Measurements from ENCODE around the gene PRR19.
A peak's percentile ranks its signal among the peaks of the same experiment; 100 is the strongest.

The PRR19 gene

GRCh38 chr19:42276821-42277220, 25.1 kb upstream of the PRR19 start:
- peaks cover 8% of the 10 kb centered on the region for H3K36me3 Mint-ChIP-seq (ENCODE audit: low read depth)
- H3K4me1 Mint-ChIP-seq = peaks cover 49% of the 10 kb centered on the region
- H3K27me3 Mint-ChIP-seq = no peaks in the 10 kb centered on the region
- peak; percentile 19 for DNase-seq
- no peaks in the 10 kb centered on the region for H3K9me3 Mint-ChIP-seq
- peak; percentile 31 for ATAC-seq
- H3K27ac Mint-ChIP-seq = no peak overlapping the region
- H3K4me3 Mint-ChIP-seq = no peak overlapping the region

GRCh38 chr19:42277821-42278451, 24.0 kb upstream of the PRR19 start:
- DNase-seq (no peak), ATAC-seq (no peak)
- Mint-ChIP-seq H3K36me3 (ENCODE audit: low read depth) (peaks cover 8% of the 10 kb centered on the region), H3K9me3 (no peaks in the 10 kb centered on the region), H3K4me3 (no peak overlapping the region), H3K27ac (no peak overlapping the region), H3K4me1 (peaks cover 49% of the 10 kb centered on the region), H3K27me3 (no peaks in the 10 kb centered on the region)

- ATAC-seq (no peak), DNase-seq (no peak)
- H3K4me3 Mint-ChIP-seq = peak overlapping the region; percentile 91
- H3K9me3 Mint-ChIP-seq = no peaks in the 10 kb centered on the region
- H3K27ac Mint-ChIP-seq = peak overlapping the region; percentile 97
- peaks cover 49% of the 10 kb centered on the region for H3K4me1 Mint-ChIP-seq
- no peaks in the 10 kb centered on the region for H3K27me3 Mint-ChIP-seq
- peaks cover 8% of the 10 kb centered on the region for H3K36me3 Mint-ChIP-seq (ENCODE audit: low read depth)
Observed at GRCh38 chr19:42278452-42279154, 23.3 kb upstream of the PRR19 start.

GRCh38 chr19:42279155-42279901, 22.6 kb upstream of the PRR19 start:
- Mint-ChIP-seq H3K36me3 (ENCODE audit: low read depth) (peaks cover 8% of the 10 kb centered on the region), H3K4me1 (peaks cover 49% of the 10 kb centered on the region), H3K27ac (peak overlapping the region; percentile 97), H3K27me3 (no peaks in the 10 kb centered on the region), H3K4me3 (peak overlapping the region; percentile 91), H3K9me3 (no peaks in the 10 kb centered on the region)
- ATAC-seq (no peak), DNase-seq (no peak)

GRCh38 chr19:42279902-42280814, 21.8 kb upstream of the PRR19 start:
- Mint-ChIP-seq H3K27ac (peak overlapping the region; percentile 97), H3K4me3 (peak overlapping the region; percentile 91), H3K36me3 (ENCODE audit: low read depth) (peaks cover 2% of the 10 kb centered on the region), H3K9me3 (no peaks in the 10 kb centered on the region), H3K27me3 (no peaks in the 10 kb centered on the region), H3K4me1 (peaks cover 47% of the 10 kb centered on the region)
- DNase-seq (peak; percentile 89), ATAC-seq (peak; percentile 59)

GRCh38 chr19:42280815-42281145, 21.2 kb upstream of the PRR19 start:
- no peak overlapping the region for H3K27ac Mint-ChIP-seq
- ATAC-seq (no peak), DNase-seq (peak; percentile 46)
- peaks cover 50% of the 10 kb centered on the region for H3K4me1 Mint-ChIP-seq
- H3K4me3 Mint-ChIP-seq = peak overlapping the region; percentile 58
- no peaks in the 10 kb centered on the region for H3K27me3 Mint-ChIP-seq
- peaks cover 2% of the 10 kb centered on the region for H3K36me3 Mint-ChIP-seq (ENCODE audit: low read depth)
- H3K9me3 Mint-ChIP-seq = no peaks in the 10 kb centered on the region

- Mint-ChIP-seq H3K27me3 (no peaks in the 10 kb centered on the region), H3K4me3 (peak overlapping the region; percentile 58), H3K9me3 (no peaks in the 10 kb centered on the region), H3K4me1 (peaks cover 50% of the 10 kb centered on the region), H3K27ac (peak overlapping the region; percentile 46), H3K36me3 (ENCODE audit: low read depth) (peaks cover 2% of the 10 kb centered on the region)
- DNase-seq = peak; percentile 46
- no peak for ATAC-seq
Observed at GRCh38 chr19:42281146-42281826, 20.6 kb upstream of the PRR19 start.

- H3K27ac Mint-ChIP-seq = no peak overlapping the region
- H3K4me1 Mint-ChIP-seq = peaks cover 43% of the 10 kb centered on the region
- peak; percentile 7 for ATAC-seq
- H3K36me3 Mint-ChIP-seq (ENCODE audit: low read depth) = peaks cover 2% of the 10 kb centered on the region
- no peaks in the 10 kb centered on the region for H3K27me3 Mint-ChIP-seq
- DNase-seq = peak; percentile 38
- H3K4me3 Mint-ChIP-seq = peak overlapping the region; percentile 58
- no peaks in the 10 kb centered on the region for H3K9me3 Mint-ChIP-seq
Observed at GRCh38 chr19:42281827-42282762, 19.8 kb upstream of the PRR19 start.

GRCh38 chr19:42282819-42283187, 19.1 kb upstream of the PRR19 start:
- H3K36me3 Mint-ChIP-seq (ENCODE audit: low read depth) = peaks cover 6% of the 10 kb centered on the region
- H3K4me3 Mint-ChIP-seq = no peak overlapping the region
- ATAC-seq = no peak
- H3K4me1 Mint-ChIP-seq = peaks cover 38% of the 10 kb centered on the region
- no peak for DNase-seq
- no peak overlapping the region for H3K27ac Mint-ChIP-seq
- H3K27me3 Mint-ChIP-seq = no peaks in the 10 kb centered on the region
- H3K9me3 Mint-ChIP-seq = no peaks in the 10 kb centered on the region

- DNase-seq = peak; percentile 97
- peak; percentile 53 for ATAC-seq
- Mint-ChIP-seq H3K36me3 (ENCODE audit: low read depth) (peaks cover 6% of the 10 kb centered on the region), H3K27me3 (no peaks in the 10 kb centered on the region), H3K4me3 (no peak overlapping the region), H3K9me3 (no peaks in the 10 kb centered on the region), H3K27ac (no peak overlapping the region), H3K4me1 (peaks cover 34% of the 10 kb centered on the region)
Observed at GRCh38 chr19:42283188-42284065, 18.5 kb upstream of the PRR19 start.

- DNase-seq = peak; percentile 81
- H3K4me1 Mint-ChIP-seq = peaks cover 27% of the 10 kb centered on the region
- no peaks in the 10 kb centered on the region for H3K9me3 Mint-ChIP-seq
- H3K27me3 Mint-ChIP-seq = no peaks in the 10 kb centered on the region
- no peak overlapping the region for H3K4me3 Mint-ChIP-seq
- no peak overlapping the region for H3K27ac Mint-ChIP-seq
- H3K36me3 Mint-ChIP-seq (ENCODE audit: low read depth) = peaks cover 6% of the 10 kb centered on the region
- ATAC-seq = peak; percentile 4
Observed at GRCh38 chr19:42284066-42284501, 17.8 kb upstream of the PRR19 start.

GRCh38 chr19:42284591-42285341, 17.2 kb upstream of the PRR19 start:
- H3K9me3 Mint-ChIP-seq = no peaks in the 10 kb centered on the region
- ATAC-seq (no peak), DNase-seq (peak; percentile 34)
- H3K27ac Mint-ChIP-seq = peak overlapping the region; percentile 86
- H3K27me3 Mint-ChIP-seq = no peaks in the 10 kb centered on the region
- H3K4me1 Mint-ChIP-seq = peaks cover 21% of the 10 kb centered on the region
- H3K4me3 Mint-ChIP-seq = peak overlapping the region; percentile 93
- H3K36me3 Mint-ChIP-seq (ENCODE audit: low read depth) = peaks cover 6% of the 10 kb centered on the region
